Ectodermal cell (in vitro differentiated cells): ENCODE results near the gene KRT81.

Source experiments
- H3K27ac ChIP-seq: 2 replicates; pipeline ENCODE4 v1.7.0; 2013; ENCODE audit warnings: mild to moderate bottlenecking, low read depth, low read length; ENCODE audit not compliant: insufficient read depth, poor library complexity, severe bottlenecking
- H3K27me3 ChIP-seq: 2 replicates; pipeline ENCODE4 v1.7.0; 2013; ENCODE audit warnings: mild to moderate bottlenecking, low read length; ENCODE audit not compliant: insufficient read depth, control insufficient read depth, poor library complexity, severe bottlenecking
- H3K36me3 ChIP-seq: one replicate; pipeline ENCODE4 v1.7.0; 2013; ENCODE audit warnings: low read length; ENCODE audit not compliant: control insufficient read depth, insufficient read depth
- H3K4me1 ChIP-seq: one replicate; pipeline ENCODE4 v1.7.0; 2013; ENCODE audit warnings: low read length; ENCODE audit not compliant: control insufficient read depth, insufficient read depth
- H3K4me3 ChIP-seq: 2 replicates; pipeline ENCODE4 v1.7.0; 2013; ENCODE audit warnings: low read depth, low read length, control low read depth; ENCODE audit not compliant: insufficient read depth
- H3K9me3 ChIP-seq: 2 replicates; pipeline ENCODE4 v1.7.0; 2013; ENCODE audit warnings: mild to moderate bottlenecking, low read length, moderate library complexity; ENCODE audit not compliant: control insufficient read depth
- WGBS, 2 experiments: methylation state at CpG; one replicate each; pipeline ENCODE4 v1.1.7; 2013; ENCODE audit warnings: missing lambda C conversion rate in 2 of 2; 5-methylcytosine and 5-hydroxymethylcytosine counted together

Gene KRT81

DNA sequence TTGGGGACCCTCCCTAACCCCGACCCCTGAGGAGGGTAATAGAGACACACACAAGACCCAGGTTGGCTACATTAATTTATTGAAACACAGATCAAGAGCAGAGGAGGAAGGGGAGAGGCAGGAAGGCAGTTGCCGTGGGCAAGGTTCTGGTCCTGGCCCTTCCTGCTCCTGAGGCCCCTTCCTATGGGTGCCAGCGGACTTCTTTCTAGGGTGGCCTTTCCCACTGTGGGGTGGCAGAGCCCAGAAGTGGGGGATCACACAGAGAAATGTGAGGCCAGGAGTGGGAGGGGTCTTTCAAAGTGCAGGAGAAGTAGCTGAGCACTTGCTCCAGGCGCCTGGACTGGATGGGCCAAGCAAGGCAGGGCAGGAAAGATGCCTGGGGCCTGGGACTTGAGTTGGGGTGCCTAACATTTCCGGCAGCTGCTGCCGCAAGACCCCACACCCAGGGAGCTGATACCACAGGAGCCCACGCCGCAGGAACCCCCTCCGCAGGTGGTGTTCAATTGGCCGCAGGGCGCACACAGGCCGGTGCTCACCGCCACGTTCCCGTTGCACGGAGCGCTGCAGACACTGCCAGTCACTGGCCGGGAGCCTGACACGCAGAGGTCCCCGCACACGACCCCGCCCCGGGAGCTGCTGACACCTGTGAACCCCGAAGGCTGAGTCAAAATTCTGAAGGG, 5.3 kb downstream of the KRT81 start:
- WGBS, 2 experiments, result 92 to 94% methylated on average over 24 of the region's 24 CpGs
- Histone ChIP-seq H3K4me3 (no peak overlapping the region), H3K9me3 (no peaks in the 10 kb centered on the region), H3K4me1 (no peaks in the 10 kb centered on the region), H3K27ac (no peak overlapping the region), H3K36me3 (no peaks in the 10 kb centered on the region), H3K27me3 (no peaks in the 10 kb centered on the region)

DNA sequence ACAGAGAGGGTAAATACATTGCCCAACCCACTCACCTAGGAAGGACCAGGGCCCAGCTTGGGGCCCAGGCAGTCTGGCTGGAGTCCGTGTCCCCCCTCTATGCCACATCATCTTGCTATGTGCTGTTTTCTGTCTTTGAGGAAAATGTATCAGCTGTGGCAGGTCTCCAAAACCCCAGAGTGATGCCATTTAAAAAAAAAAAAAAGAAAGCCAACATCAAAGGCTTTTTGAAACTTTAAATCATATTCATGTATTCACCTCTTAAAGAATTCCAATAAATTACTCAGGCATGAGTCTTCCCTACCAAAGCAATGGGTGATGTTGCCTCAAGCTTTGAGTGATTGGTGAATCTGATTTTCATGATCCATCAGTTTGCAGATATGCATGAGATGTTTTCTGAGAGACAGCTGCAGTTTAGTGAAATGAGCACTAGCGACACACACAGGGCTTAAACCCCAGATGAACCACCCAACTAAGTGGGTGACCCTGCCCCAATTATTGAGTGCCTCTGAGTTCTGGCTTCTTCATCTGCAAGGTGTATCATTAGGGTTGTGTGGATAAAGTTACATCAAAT, 6.1 kb downstream of the KRT81 start:
- Histone ChIP-seq H3K4me1 (no peaks in the 10 kb centered on the region), H3K36me3 (no peaks in the 10 kb centered on the region), H3K27ac (no peak overlapping the region), H3K4me3 (no peak overlapping the region), H3K9me3 (no peaks in the 10 kb centered on the region), H3K27me3 (peaks cover 4% of the 10 kb centered on the region)
- WGBS, 2 experiments, result 90 to 95% methylated on average over 2 of the region's 2 CpGs

GRCh38 chr12:52284562-52285171, 6.7 kb downstream of the KRT81 start:
- peaks cover 4% of the 10 kb centered on the region for H3K27me3 ChIP-seq
- no peak overlapping the region for H3K4me3 ChIP-seq
- no peaks in the 10 kb centered on the region for H3K4me1 ChIP-seq
- no peak overlapping the region for H3K27ac ChIP-seq
- no peaks in the 10 kb centered on the region for H3K9me3 ChIP-seq
- WGBS, 2 experiments, result 88 to 91% methylated on average over 4 of the region's 4 CpGs
- no peaks in the 10 kb centered on the region for H3K36me3 ChIP-seq

DNA sequence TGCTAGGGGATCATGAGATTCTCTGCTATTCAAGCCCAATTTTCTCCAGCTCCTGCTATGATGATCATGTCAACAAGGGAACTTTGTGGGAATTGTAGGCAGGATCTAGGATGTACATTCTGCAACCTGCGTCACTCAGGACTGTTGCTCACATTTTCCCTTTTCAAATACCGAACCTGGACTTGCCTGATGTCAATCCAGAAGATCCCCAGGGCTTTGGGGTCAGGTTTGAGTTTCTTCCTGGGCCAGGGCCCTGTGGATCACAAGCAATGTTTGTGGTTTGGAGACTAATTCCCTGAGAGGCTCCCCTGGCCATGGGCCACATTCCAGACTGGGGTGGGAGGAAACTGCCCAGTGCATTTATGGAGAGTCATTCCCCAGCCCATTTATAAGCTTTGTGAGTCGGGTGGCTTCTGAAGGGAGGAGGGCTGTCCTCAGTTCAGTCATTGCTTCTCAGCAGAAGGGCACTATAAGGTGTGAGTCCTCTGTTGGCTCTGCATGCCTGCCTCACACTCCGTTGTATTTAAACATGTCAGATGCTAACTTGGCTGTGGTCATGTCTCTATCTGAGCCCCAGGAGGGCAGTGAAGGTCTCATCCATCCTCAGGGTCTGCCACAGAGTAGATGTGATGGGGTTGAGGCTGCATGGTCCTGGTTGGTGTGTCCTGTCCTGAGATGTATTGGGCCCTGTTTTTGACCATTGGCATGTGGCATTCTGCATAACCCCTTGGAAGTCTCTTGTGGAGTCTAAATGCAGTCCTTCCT, 10.4 kb downstream of the KRT81 start:
- WGBS, 2 experiments, result 90 to 91% methylated on average over 4 of the region's 4 CpGs
- H3K4me3 ChIP-seq, result no peak overlapping the region
- peaks cover 22% of the 10 kb centered on the region for H3K27me3 ChIP-seq
- H3K36me3 ChIP-seq, result no peaks in the 10 kb centered on the region
- H3K9me3 ChIP-seq, result no peaks in the 10 kb centered on the region
- H3K4me1 ChIP-seq, result no peaks in the 10 kb centered on the region
- no peak overlapping the region for H3K27ac ChIP-seq

DNA sequence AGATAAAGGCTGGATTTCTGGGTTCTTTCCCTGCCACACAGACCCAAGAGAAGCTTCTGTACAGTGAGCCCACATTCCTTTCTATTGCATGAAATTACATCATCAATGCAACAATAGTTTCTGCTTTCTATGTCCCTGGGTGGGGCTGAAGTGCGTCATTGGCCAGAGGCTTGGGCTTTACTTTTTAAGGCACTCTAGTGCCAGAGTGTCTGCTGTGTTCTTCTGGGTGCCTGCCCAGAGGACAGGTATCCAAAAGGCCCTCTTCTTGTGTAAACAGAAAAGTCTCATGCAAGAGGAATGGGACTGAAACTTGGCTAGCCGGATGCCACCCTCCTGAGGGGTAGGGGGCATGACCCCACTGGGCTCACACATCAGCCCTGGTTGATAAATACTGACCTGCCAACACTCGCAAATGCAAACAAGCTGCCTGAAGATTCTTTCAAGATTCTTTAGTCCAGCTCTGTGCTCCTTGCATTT, 11.0 kb downstream of the KRT81 start:
- Histone ChIP-seq H3K27me3 (peaks cover 22% of the 10 kb centered on the region), H3K36me3 (no peaks in the 10 kb centered on the region), H3K4me3 (no peak overlapping the region), H3K27ac (no peak overlapping the region), H3K4me1 (no peaks in the 10 kb centered on the region), H3K9me3 (no peaks in the 10 kb centered on the region)
- WGBS, 2 experiments, result 89 to 91% methylated on average over 3 of the region's 3 CpGs

DNA sequence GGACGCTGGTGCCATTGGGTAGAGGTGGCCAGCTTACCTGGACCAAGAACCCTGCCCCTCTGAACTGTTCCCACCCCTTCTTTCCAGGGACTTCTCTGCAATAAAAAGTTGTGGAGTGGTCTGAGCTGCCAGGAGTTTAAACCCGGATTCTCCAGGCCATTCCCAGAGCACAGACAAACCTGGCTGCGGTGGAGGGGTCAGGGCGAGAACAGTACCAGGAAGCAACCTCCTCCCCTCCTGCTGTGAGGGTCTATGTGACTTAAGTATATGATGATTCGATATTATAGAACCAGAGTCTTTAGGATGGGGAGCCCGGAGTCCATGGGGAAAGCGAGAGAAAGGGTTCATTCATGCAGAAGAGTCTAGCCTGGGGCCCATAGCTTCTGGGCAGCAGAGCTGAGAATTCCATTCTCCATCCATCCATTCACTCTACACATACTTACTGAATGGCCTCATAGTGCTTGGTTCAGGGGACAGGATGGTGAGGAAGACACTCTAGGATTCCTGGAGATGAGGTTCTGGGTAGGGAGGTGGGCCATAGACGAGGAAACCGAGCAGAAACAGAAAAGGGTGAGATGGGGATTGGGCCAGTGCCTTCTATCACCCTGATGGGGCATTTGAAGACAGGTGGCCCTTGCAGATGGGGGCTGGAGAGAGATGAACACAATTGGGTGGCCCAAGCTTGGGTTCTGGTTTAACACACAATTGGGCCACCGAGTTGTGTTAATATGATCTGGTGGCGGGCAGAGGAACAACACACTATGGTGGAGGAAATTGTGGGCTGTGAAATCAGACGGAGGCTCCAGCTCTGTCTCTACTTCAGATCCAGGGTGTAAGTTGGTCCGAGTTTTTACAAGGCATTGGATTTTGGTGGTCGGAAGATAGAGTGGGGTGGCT, 11.7 kb downstream of the KRT81 start:
- 93 to 94% methylated on average over 13 to 14 of the region's 14 CpGs for WGBS, 2 experiments
- Histone ChIP-seq H3K36me3 (no peaks in the 10 kb centered on the region), H3K27me3 (peaks cover 22% of the 10 kb centered on the region), H3K27ac (no peak overlapping the region), H3K4me3 (no peak overlapping the region), H3K4me1 (no peaks in the 10 kb centered on the region), H3K9me3 (no peaks in the 10 kb centered on the region)

GRCh38 chr12:52278575-52279421, 12.5 kb downstream of the KRT81 start:
- no peaks in the 10 kb centered on the region for H3K36me3 ChIP-seq
- no peaks in the 10 kb centered on the region for H3K4me1 ChIP-seq
- no peak overlapping the region for H3K27ac ChIP-seq
- peaks cover 22% of the 10 kb centered on the region for H3K27me3 ChIP-seq
- H3K9me3 ChIP-seq, result no peaks in the 10 kb centered on the region
- H3K4me3 ChIP-seq, result no peak overlapping the region
- 26 to 28% methylated on average over 32 of the region's 32 CpGs for WGBS, 2 experiments

DNA sequence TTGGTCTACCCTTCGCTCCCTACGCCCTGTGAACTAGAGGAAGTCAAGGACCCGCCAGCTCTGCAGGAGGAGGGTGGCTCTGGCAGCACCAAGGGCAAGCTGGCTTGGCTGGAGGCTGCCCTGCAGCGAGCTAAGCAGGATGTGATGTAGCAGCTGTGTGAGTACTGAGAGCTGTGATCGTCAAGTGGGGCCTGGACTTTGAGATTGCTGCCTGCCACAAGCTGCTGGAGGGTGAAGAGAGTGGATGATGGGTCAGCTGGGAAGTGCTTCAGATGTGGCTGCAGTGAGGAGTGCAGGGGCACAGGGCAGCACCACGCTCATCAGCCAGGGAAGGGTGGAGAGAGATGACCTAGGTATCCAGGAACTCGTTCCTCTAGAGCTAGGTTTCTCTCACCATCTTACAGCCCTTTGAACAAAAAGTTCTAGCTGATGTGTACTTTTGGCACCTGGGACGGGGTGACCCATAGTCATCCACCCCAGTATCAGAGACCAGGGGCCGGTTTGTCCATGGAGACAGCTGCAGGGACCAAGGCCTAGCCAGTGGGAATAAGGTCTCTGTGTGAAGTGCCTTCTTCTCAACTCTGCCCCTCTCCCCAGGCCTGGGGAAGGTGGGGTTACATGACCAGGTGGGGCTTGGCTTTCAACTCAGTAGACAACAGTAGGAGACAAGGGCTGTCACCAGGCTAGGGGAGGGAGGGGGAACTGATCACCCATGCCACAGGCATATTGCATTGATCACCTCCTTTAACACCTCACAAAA, 13.7 kb downstream of the KRT81 start:
- Histone ChIP-seq H3K27ac (no peak overlapping the region), H3K4me1 (no peaks in the 10 kb centered on the region), H3K4me3 (no peak overlapping the region), H3K9me3 (no peaks in the 10 kb centered on the region), H3K27me3 (peaks cover 22% of the 10 kb centered on the region), H3K36me3 (no peaks in the 10 kb centered on the region)
- 92 to 96% methylated on average over 9 of the region's 9 CpGs for WGBS, 2 experiments
